Esophagus muscularis mucosa (tissue), 3 donors: ENCODE measurements around the gene ANKDD1A.

Source experiments
- EP300 ChIP-seq: sonication (generic); formaldehyde crosslinking; IDR thresholded peaks from one replicate; pipeline ENCODE4 v1.6.1; 2017; ENCODE audit warnings: antibody characterized with exemption
- TF ChIP-seq, protein P1 (sequence below), 3 experiments: fragments of 200-600 bp in 2 of 3; fragments of 450-650 bp in 1 of 3; sonication (generic) in 2 of 3; IDR thresholded peaks; one replicate each; pipeline ENCODE4 v1.5.1; 2017 to 2019; ENCODE audit warnings: antibody characterized with exemption in 3 of 3, mild to moderate bottlenecking in 2 of 3, moderate library complexity in 1 of 3

DNA sequence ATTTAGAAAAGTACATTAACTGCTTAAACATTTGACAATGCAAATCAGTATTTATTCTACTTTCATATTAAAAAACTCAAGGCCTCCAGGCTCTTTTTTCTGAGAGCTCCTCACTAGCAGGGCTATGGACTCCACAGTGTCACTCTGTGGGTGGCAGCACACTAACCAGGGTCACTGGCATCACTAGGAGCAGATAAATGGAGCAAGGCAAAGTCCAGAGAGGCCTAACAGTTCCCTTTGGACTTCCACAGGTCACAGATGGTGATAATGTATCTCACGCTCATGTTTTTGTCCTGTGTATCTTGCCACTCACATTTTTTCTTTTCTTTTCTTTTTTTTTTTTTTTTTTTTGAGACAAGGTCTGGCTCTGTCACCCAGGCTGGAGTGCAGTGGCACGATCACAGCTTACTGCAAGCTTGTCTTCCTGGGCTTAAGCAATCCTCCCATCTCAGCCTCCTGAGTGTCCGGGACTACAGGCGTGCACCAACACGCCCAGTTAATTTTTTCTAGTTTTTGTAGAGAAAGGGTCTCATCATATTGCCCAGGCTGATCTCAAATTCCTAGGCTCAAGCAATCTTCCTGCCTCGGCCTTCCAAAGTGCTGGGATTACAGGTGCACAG, 70.2 kb downstream of the ANKDD1A start:
- TF ChIP-seq EP300, result no peak
- TF ChIP-seq, protein P1, sequence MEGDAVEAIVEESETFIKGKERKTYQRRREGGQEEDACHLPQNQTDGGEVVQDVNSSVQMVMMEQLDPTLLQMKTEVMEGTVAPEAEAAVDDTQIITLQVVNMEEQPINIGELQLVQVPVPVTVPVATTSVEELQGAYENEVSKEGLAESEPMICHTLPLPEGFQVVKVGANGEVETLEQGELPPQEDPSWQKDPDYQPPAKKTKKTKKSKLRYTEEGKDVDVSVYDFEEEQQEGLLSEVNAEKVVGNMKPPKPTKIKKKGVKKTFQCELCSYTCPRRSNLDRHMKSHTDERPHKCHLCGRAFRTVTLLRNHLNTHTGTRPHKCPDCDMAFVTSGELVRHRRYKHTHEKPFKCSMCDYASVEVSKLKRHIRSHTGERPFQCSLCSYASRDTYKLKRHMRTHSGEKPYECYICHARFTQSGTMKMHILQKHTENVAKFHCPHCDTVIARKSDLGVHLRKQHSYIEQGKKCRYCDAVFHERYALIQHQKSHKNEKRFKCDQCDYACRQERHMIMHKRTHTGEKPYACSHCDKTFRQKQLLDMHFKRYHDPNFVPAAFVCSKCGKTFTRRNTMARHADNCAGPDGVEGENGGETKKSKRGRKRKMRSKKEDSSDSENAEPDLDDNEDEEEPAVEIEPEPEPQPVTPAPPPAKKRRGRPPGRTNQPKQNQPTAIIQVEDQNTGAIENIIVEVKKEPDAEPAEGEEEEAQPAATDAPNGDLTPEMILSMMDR (IDR thresholded peaks at IDR 0.05), result no peak
